ENCODE results near the gene B3GNT2. TPM values are rescaled to one million over a fixed set of nuclear protein-coding genes. Genes with fewer than 3 reads are reported as not detected.

Gene B3GNT2
- total and polyA plus RNA-seq, 12 donors: 10.4 to 33.5 (median 17.0) TPM

DNA sequence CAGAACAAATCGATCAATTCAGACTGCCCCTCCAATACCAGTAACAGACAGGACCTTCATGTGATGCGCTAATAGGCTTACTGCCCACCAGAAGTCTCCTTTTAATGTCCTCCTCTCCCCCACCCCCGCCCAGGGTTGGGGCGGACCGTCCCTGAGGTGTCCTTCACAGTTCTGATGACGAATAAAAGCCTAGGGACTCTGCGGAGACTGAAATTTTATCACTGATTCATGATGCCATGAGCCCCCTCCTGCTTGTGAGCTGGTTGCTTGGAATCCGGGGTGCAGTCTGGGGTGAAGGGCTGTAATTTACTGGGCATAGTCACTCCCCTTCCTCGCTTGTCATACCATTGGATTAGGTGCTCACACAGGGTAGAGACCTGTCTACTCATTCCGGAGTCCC lies 42.3 kb downstream of the B3GNT2 start:
- no peaks in the 10 kb centered on the region for H3K36me3 ChIP-seq
- 93 to 94% methylated on average over 10 of the region's 10 CpGs for WGBS, 2 donors
- H3K4me1 ChIP-seq: peaks cover 0 to 18% (median 9%) of the 10 kb centered on the region in 9 donors
- H3K27ac ChIP-seq: no peak overlapping the region
- no peak for ATAC-seq
- no peaks in the 10 kb centered on the region for H3K27me3 ChIP-seq
- no peak for DNase-seq
- intact Hi-C loops (cut with DNase I): no loop called here
- H3K9me3 ChIP-seq: no peaks in the 10 kb centered on the region
- no peak for TF ChIP-seq CTCF (IDR thresholded peaks at IDR 0.05)
- H3K4me3 ChIP-seq: no peak overlapping the region

DNA sequence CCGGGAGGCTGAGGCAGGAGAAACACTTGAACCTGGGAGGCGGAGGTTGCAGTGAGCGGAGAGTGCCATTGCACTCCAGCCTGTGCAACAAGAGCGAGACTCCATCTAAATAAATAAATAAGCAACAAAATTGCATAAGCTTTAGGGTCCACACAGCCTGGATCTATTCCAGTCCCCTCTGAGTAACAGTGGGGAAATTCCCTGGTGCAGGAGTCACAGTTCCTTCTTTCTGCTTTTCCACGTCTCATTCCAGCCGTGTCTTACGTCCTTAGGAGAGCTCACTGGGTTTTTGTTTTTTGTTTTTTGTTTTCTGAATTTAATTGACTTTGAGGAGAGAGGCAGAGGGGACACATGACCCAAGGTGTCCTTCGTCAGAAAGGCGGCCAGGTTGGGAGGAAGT lies 44.6 kb downstream of the B3GNT2 start:
- no peak overlapping the region for H3K27ac ChIP-seq
- ATAC-seq (no peak), DNase-seq (no peak)
- no peaks in the 10 kb centered on the region for H3K36me3 ChIP-seq
- intact Hi-C loops (cut with DNase I): no loop called here
- H3K9me3 ChIP-seq: no peaks in the 10 kb centered on the region
- no peaks in the 10 kb centered on the region for H3K27me3 ChIP-seq
- H3K4me3 ChIP-seq: no peak overlapping the region
- no peak for TF ChIP-seq CTCF (IDR thresholded peaks at IDR 0.05)
- H3K4me1 ChIP-seq: peaks cover 0 to 4% (median 0%) of the 10 kb centered on the region in 9 donors
- 91 to 96% methylated on average over 9 of the region's 9 CpGs for WGBS, 2 donors

DNA sequence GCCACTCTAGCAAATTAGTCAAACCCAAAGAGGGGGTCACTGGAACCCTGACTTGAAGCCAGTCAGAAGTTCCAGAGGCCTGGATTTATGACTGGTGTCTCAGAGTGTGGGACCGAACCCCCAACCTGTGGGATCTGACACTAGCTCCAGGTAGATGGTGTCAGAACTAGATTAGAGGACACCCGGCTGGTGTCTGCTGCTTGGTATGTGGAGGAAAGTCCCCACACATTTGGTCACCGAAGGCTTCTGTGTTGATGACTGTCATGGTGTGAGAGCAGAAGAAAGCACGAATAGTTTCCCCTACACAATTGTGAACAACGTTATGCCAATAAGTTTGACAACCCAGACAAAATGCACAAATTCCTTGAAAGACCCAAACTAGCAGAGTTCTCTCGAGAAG lies 48.1 kb downstream of the B3GNT2 start:
- H3K27ac ChIP-seq: no peak overlapping the region
- H3K4me3 ChIP-seq: no peak overlapping the region
- intact Hi-C loops (cut with DNase I): no loop called here
- no peak for TF ChIP-seq CTCF (IDR thresholded peaks at IDR 0.05)
- ATAC-seq (no peak), DNase-seq (no peak)
- 91 to 93% methylated on average over 6 of the region's 6 CpGs for WGBS, 2 donors
- no peaks in the 10 kb centered on the region for H3K4me1 ChIP-seq
- H3K9me3 ChIP-seq: no peaks in the 10 kb centered on the region
- H3K27me3 ChIP-seq: no peaks in the 10 kb centered on the region
- H3K36me3 ChIP-seq: no peaks in the 10 kb centered on the region

GRCh38 chr2:62248226-62248625 lies 52.3 kb downstream of the B3GNT2 start:
- ATAC-seq (no peak), DNase-seq (no peak)
- Histone ChIP-seq H3K27ac (no peak overlapping the region), H3K9me3 (no peaks in the 10 kb centered on the region), H3K27me3 (no peaks in the 10 kb centered on the region), H3K36me3 (no peaks in the 10 kb centered on the region), H3K4me3 (no peak overlapping the region), H3K4me1 (no peaks in the 10 kb centered on the region)
- no peak for TF ChIP-seq CTCF (IDR thresholded peaks at IDR 0.05)
- 70 to 89% methylated on average over 3 of the region's 3 CpGs for WGBS, 2 donors
- intact Hi-C loops (cut with DNase I): no loop called here

DNA sequence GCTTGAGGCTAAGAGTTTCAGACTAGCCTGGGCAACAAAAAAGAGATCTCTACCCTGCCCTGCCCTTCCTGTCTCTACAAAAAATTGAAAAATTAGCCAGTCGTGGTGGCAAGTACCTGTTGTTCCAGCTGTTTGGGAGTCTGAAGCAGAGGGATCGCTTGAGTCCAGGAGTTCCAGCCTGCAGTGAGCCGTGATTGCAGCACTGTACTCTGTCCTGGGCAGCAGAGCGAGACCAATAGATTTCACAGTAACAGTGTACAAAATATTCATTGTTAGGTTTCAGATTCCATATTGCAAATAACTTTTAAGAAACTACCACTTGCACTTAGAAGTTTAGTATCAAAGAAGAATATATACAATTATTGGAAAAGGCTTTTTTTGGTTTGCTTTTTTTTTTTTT lies 54.3 kb downstream of the B3GNT2 start:
- H3K4me1 ChIP-seq: no peaks in the 10 kb centered on the region
- no peak for DNase-seq

More for the DNA sequence above, 54.3 kb downstream of the B3GNT2 start:
- WGBS, 2 donors: 88 to 91% methylated on average over 4 of the region's 4 CpGs
- TF ChIP-seq CTCF (IDR thresholded peaks at IDR 0.05): no peak
- no peak overlapping the region for H3K4me3 ChIP-seq
- H3K9me3 ChIP-seq: peaks cover 0 to 4% (median 0%) of the 10 kb centered on the region in 11 donors
- intact Hi-C loops (cut with DNase I): no loop called here
- H3K27ac ChIP-seq: no peak overlapping the region
- no peaks in the 10 kb centered on the region for H3K36me3 ChIP-seq
- ATAC-seq: no peak
- no peaks in the 10 kb centered on the region for H3K27me3 ChIP-seq

Measured in heart right ventricle (tissue), 16 donors.